CD8-positive, alpha-beta memory T cell (primary cell): Measurements from ENCODE around the gene ITPR3. TPM values are rescaled to one million over a fixed set of nuclear protein-coding genes. Genes with fewer than 3 reads are reported as not detected.

Source experiments
- CTCF ChIA-PET: fragments of 350-600 bp; sonication (Branson Sonifier 250); formaldehyde crosslinking; loops from one replicate; lab custom pipeline; 2021; ENCODE audit warnings: antibody characterized with exemption; lab: Charles Lee
- POLR2A ChIA-PET: fragments of 350-600 bp; sonication (Branson Sonifier 250); formaldehyde crosslinking; loops from one replicate; lab custom pipeline; 2021; ENCODE audit warnings: antibody characterized with exemption; lab: Charles Lee
- DNase-seq, 5 donors: peaks; one replicate each; pipeline versions ENCODE4 v3.0.0 to v3.0.0-alpha.2; 2020 to 2022; ENCODE audit warnings: mixed read lengths in 1 of 5
- H3K27ac ChIP-seq: one replicate; pipeline ENCODE4 v1.7.0; 2013; ENCODE audit warnings: low read depth, mild to moderate bottlenecking, low read length, moderate library complexity
- H3K27me3 ChIP-seq: 2 replicates; pipeline ENCODE4 v1.7.0; 2013; ENCODE audit warnings: low read length, mild to moderate bottlenecking; ENCODE audit not compliant: insufficient read depth, poor library complexity, severe bottlenecking
- H3K36me3 ChIP-seq: 2 replicates; pipeline ENCODE4 v1.7.0; 2013; ENCODE audit warnings: mild to moderate bottlenecking, low read length, moderate library complexity; ENCODE audit not compliant: insufficient read depth
- H3K4me1 ChIP-seq: 2 replicates; pipeline ENCODE4 v1.7.0; 2013; ENCODE audit warnings: mild to moderate bottlenecking, low read length, moderate library complexity; ENCODE audit not compliant: insufficient read depth
- H3K4me3 ChIP-seq: 2 replicates; pipeline ENCODE4 v1.7.0; 2013; ENCODE audit warnings: mild to moderate bottlenecking, low read length
- H3K9me3 ChIP-seq: 2 replicates; pipeline ENCODE4 v1.7.0; 2013; ENCODE audit warnings: mild to moderate bottlenecking, low read length
- H3K27ac Mint-ChIP-seq, 8 donors: one replicate each; pipeline ENCODE4 v1.8.0; 2020 to 2021; ENCODE audit warnings: mixed read lengths in 8 of 8, mild to moderate bottlenecking in 6 of 8, inconsistent platforms in 3 of 8, moderate library complexity in 3 of 8
- H3K27me3 Mint-ChIP-seq, 2 donors: one replicate each; pipeline ENCODE4 v1.8.0; 2020 to 2021; ENCODE audit warnings: mixed read lengths in 2 of 2, mild to moderate bottlenecking in 1 of 2, moderate library complexity in 1 of 2
- H3K36me3 Mint-ChIP-seq, 3 donors: one replicate each; pipeline ENCODE4 v1.8.0; 2020 to 2021; ENCODE audit warnings: mixed read lengths in 3 of 3, inconsistent platforms in 1 of 3, mild to moderate bottlenecking in 1 of 3
- H3K4me1 Mint-ChIP-seq, 3 donors: one replicate each; pipeline ENCODE4 v1.8.0; 2020 to 2021; ENCODE audit warnings: mixed read lengths in 3 of 3, inconsistent platforms in 1 of 3, mild to moderate bottlenecking in 1 of 3
- H3K4me3 Mint-ChIP-seq, 7 donors: one replicate each; pipeline ENCODE4 v1.8.0; 2020 to 2021; ENCODE audit warnings: mixed read lengths in 7 of 7, mild to moderate bottlenecking in 6 of 7, moderate library complexity in 4 of 7, inconsistent platforms in 2 of 7
- H3K9me3 Mint-ChIP-seq, 5 donors: one replicate each; pipeline ENCODE4 v1.8.0; 2020 to 2022; ENCODE audit warnings: mixed read lengths in 5 of 5, mild to moderate bottlenecking in 3 of 5, moderate library complexity in 2 of 5, inconsistent platforms in 1 of 5
- polyA plus RNA-seq: library from polyadenylated mRNA; unstranded; fragments of 300-500 nt; fragmentation: Illumina TruSeq; gene quantifications from one replicate; pipeline ENCODE4 v1.2.3, GENCODE V29; 2021
- total RNA-seq, 2 experiments: library from RNA; stranded (reverse); gene quantifications; one replicate each; pipeline ENCODE4 v1.2.3, GENCODE V29; 2021

Gene ITPR3
- total and polyA plus RNA-seq, 3 experiments from 2014 or later, result 7.9 to 43.3 (median 42.0) TPM

DNA sequence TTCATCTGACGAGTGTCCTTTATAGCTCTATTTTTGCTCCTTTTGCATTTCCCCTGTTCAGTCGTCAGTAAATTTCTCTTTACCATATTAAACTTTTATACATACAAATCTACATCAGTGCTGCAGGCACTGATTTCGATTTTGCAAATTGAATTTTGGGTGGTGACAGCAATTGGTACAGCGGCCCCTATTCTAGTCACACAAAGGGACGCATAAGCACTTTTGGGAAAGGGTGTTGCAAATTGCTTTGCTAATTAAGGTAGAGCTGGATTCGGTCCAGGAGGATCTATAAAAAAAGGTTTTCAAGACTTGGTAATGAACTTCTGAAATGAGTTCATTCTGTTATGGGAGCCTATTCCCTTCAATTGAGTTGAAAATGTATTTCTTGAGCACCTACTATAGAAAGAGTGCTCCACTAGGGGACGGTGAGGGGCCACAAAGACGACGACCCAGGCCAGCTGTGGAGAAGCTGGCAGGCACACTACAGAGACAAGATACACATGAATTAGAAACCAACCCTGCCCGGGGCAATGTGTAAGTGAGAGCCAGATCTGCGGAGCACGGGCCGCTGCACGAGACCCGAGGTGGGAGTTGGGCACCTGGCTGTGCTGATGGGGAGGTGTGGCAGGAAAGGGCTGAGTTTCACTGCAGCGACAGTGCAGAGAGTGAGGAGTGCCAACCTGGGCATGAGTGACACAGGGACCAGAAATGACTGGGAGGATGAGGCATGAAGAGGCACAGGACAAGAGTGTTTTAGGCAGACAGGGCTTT lies 85.0 kb downstream of the ITPR3 start:
- peaks cover 13% of the 10 kb centered on the region for H3K4me1 ChIP-seq
- no peak overlapping the region for H3K4me3 ChIP-seq
- Mint-ChIP-seq H3K4me3 (peak overlapping the region in 1 of 7 donors; percentile 17), H3K27me3 (no peaks in the 10 kb centered on the region), H3K9me3 (no peaks in the 10 kb centered on the region), H3K4me1 (peaks cover 27 to 35% (median 30%) of the 10 kb centered on the region in 3 donors), H3K27ac (peak overlapping the region in 1 of 8 donors; percentile 64), H3K36me3 (peaks cover 0 to 44% (median 4%) of the 10 kb centered on the region in 3 donors)
- no peaks in the 10 kb centered on the region for H3K27me3 ChIP-seq
- H3K36me3 ChIP-seq, result peaks cover 3% of the 10 kb centered on the region
- CTCF ChIA-PET, result interaction anchor here (1.3 kb wide), 1 partner anchor 116 kb away, joined by 3 read pairs; no protein-coding TSS in a partner anchor
- H3K9me3 ChIP-seq, result no peaks in the 10 kb centered on the region
- H3K27ac ChIP-seq, result no peak overlapping the region
- no peak for DNase-seq
- POLR2A ChIA-PET, result no interaction called here

DNA sequence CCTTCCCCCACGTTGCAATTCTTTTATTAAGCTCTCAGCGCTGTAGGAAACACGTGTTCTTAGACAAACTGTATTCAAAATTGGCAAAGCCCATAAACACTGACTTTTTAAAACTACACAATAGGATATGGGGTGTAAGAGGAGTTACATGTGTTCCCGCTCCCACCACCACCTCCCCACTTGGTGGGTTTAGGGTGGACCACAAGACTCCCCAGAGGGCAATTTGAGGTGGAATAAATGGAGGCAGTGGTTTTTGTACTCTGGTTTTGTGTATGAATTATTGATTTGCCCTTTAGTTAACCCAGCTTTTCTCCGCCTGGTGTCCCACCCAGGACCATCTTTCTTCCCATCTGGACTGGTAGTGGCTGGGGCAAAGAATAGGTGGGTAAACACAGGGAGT lies 86.6 kb downstream of the ITPR3 start:
- Mint-ChIP-seq H3K27ac (peak overlapping the region in 3 of 8 donors; percentile 40 to 68 (median 47)), H3K9me3 (no peaks in the 10 kb centered on the region), H3K4me3 (peak overlapping the region in 1 of 7 donors; percentile 15), H3K27me3 (peaks cover 0 to 2% of the 10 kb centered on the region in 2 donors), H3K36me3 (peaks cover 0 to 40% (median 6%) of the 10 kb centered on the region in 3 donors), H3K4me1 (peaks cover 33 to 44% (median 39%) of the 10 kb centered on the region in 3 donors)
- DNase-seq, result no peak
- Histone ChIP-seq H3K36me3 (peaks cover 3% of the 10 kb centered on the region), H3K4me3 (no peak overlapping the region), H3K27me3 (no peaks in the 10 kb centered on the region), H3K4me1 (peaks cover 18% of the 10 kb centered on the region), H3K9me3 (no peaks in the 10 kb centered on the region), H3K27ac (no peak overlapping the region)
- ChIA-PET CTCF (no interaction called here), POLR2A (no interaction called here)

DNA sequence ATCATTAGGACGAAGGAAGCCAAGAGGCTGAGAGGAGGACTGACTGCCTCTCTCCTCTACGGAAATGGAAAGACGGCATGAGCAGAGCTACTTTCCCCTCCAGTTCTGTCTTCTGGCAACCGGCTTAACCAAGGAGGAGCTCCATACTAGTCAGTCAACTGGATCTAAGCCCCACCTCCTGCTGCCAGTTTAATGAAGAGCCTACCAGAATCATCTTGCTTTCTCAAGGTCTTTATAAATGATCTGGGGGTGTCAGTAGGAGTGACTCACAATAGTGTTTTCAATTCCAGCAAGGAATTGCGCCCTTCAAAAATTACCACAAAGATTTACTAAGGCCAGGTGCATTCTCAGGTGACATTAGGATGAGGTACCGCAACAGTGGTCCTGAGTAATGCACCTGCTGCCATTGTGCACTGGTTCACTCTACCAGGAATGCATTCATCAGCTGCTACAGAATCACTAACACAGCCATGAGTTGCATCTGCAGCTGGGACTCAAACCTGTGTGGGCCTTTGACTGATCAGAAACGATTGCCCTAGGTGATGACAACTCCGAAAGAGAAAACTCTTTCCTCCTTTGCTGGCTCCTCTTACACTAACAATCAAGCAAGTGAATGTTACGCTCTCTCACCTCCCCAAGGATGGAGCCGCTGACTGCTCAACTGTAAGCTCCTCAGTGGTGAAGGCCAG lies 87.5 kb downstream of the ITPR3 start:
- Histone ChIP-seq H3K4me1 (peaks cover 18% of the 10 kb centered on the region), H3K4me3 (no peak overlapping the region), H3K27me3 (no peaks in the 10 kb centered on the region), H3K27ac (no peak overlapping the region), H3K36me3 (peaks cover 3% of the 10 kb centered on the region), H3K9me3 (no peaks in the 10 kb centered on the region)
- ChIA-PET POLR2A (no interaction called here), CTCF (interaction anchor here (1.3 kb wide), 1 partner anchor 35 kb away, joined by 6 read pairs; no protein-coding TSS in a partner anchor)
- no peak for DNase-seq
- Mint-ChIP-seq H3K27ac (peak overlapping the region in 2 of 8 donors; percentile 3 to 77), H3K36me3 (peaks cover 0 to 36% (median 6%) of the 10 kb centered on the region in 3 donors), H3K9me3 (no peaks in the 10 kb centered on the region), H3K4me1 (peaks cover 31 to 44% (median 39%) of the 10 kb centered on the region in 3 donors), H3K4me3 (peak overlapping the region in 2 of 7 donors; percentile 3 to 9), H3K27me3 (peaks cover 0 to 2% of the 10 kb centered on the region in 2 donors)

DNA sequence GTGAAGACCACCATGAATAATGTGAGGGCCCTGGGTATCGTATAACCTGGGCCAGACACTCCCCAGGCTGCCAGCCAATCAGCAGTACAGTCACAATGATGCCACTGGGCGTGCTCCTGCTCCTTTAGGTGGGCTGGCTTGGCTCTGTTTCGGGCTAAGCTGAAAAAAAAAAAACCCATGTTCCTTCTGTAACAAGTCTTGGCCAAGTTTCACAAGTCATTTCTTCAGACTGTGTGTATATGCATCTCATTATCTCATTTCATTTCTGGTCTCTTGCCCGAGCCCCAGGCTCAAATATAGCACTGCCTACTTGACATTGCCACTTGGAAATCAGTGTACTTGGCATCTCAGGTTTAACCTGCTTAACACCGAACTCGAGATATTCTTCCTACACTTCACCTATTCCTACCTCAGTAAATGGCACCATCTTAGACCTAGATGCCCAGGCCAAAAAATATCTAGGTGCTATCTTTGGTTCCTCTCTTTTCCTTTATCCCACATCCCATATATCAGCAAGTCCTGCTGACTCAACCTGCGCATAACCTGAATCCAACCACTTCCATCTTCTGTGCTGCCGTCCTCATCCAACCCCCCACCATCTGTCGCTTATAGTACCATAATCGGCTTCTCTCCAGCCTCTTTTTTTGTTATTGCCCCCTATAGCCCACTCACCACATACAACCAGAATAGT lies 88.6 kb downstream of the ITPR3 start:
- no peak overlapping the region for H3K4me3 ChIP-seq
- peak overlapping the region in 6 of 8 donors; percentile 1 to 99 (median 66) for H3K27ac Mint-ChIP-seq

GRCh38 chr6:33710296-33711121 lies 89.4 kb downstream of the ITPR3 start:
- ChIA-PET POLR2A (interaction anchor here (0.6 to 2.1 kb wide), 6 partner anchors 13 to 527 kb away, joined by 3 to 8 read pairs (median 4); partner anchors contain the start of genes BAK1, HMGA1 and ITPR3), CTCF (interaction anchor here (0.6 to 2.3 kb wide), 12 partner anchors 9 to 445 kb away, joined by 3 to 20 read pairs (median 4); no protein-coding TSS in a partner anchor)
- peaks cover 28 to 44% (median 39%) of the 10 kb centered on the region in 3 donors for H3K4me1 Mint-ChIP-seq
- H3K36me3 Mint-ChIP-seq, result peaks cover 0 to 32% (median 6%) of the 10 kb centered on the region in 3 donors
- Histone ChIP-seq H3K4me1 (peaks cover 18% of the 10 kb centered on the region), H3K27ac (peak overlapping the region; percentile 91), H3K27me3 (no peaks in the 10 kb centered on the region), H3K4me3 (peak overlapping the region; percentile 98), H3K36me3 (peaks cover 3% of the 10 kb centered on the region), H3K9me3 (no peaks in the 10 kb centered on the region)
- no peak for DNase-seq
- H3K9me3 Mint-ChIP-seq, result no peaks in the 10 kb centered on the region
- peak overlapping the region; percentile 98 to 100 (median 99) for H3K4me3 Mint-ChIP-seq
- H3K27ac Mint-ChIP-seq, result peak overlapping the region in 7 of 8 donors; percentile 96 to 99 (median 98)
- peaks cover 0 to 2% of the 10 kb centered on the region in 2 donors for H3K27me3 Mint-ChIP-seq

More for the DNA sequence above, 88.6 kb downstream of the ITPR3 start:
- H3K4me1 Mint-ChIP-seq, result peaks cover 28 to 44% (median 39%) of the 10 kb centered on the region in 3 donors
- no peaks in the 10 kb centered on the region for H3K9me3 ChIP-seq
- H3K27me3 Mint-ChIP-seq, result peaks cover 0 to 2% of the 10 kb centered on the region in 2 donors
- H3K36me3 Mint-ChIP-seq, result peaks cover 0 to 32% (median 6%) of the 10 kb centered on the region in 3 donors
- peaks cover 3% of the 10 kb centered on the region for H3K36me3 ChIP-seq
- DNase-seq, result no peak
- H3K27ac ChIP-seq, result no peak overlapping the region
- H3K9me3 Mint-ChIP-seq, result no peaks in the 10 kb centered on the region
- peaks cover 18% of the 10 kb centered on the region for H3K4me1 ChIP-seq
- peak overlapping the region in 5 of 7 donors; percentile 28 to 100 (median 98) for H3K4me3 Mint-ChIP-seq
- ChIA-PET CTCF (interaction anchor here (1.3 kb wide), 1 partner anchor 34 kb away, joined by 6 read pairs; no protein-coding TSS in a partner anchor), POLR2A (no interaction called here)
- H3K27me3 ChIP-seq, result no peaks in the 10 kb centered on the region

DNA sequence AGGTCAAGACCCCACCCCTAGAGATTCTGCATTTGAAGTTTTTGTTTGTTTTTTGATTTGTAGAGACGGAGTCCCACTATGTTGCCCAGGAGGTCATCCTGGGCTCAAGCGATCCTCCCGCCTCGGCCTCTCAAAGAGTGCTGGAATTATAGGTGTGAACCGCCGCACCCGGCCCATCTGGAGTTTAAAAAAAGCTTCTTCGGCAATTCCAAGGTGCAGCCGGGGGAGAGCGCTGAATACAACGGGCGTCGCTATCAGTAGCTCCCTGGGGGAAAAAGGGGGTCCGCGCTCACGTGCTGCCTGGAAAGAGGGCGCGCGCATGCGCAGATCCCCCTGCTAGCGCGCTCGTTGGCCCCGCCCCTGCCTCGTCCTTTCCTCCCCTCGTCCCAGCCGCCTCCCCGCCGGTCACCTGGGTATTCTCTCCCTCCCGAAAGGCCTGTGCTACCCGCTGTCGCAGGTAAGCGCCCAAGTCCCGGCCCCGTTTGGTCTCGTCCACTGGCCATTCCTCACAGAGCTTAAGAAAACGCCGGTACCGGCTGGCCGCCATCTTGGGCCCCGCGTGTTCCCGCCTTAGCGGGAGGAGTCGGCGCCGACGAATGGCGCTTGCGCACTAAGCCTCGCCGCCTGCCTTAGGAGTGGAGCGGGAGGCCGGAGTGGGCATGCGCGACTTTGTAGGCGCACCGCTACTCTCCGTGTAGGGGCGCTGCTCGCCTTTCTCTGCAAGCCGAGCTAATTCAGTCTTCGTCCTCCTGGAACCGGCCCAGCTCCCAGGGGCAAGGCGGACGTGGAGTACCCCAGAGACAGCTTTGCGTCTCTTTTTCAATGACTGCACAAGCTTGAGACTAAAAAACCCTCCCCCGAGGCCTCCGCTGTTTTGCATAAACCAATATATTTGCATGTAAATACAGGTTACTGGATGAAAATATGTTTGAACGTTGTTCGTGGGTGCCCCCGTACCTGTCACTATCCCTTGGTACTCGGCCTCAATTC lies 90.3 kb downstream of the ITPR3 start, which contains the start of gene UQCC2:
UQCC2 (minus strand) TSS at position 561 of the 990 bp plus-strand sequence; CDS start at position 547, 14 bp downstream.
- H3K36me3 Mint-ChIP-seq, result peaks cover 0 to 28% (median 6%) of the 10 kb centered on the region in 3 donors
- peak within 1 kb of the TSS; percentile 96 to 99 (median 98) for H3K27ac Mint-ChIP-seq
- H3K4me3 Mint-ChIP-seq, result peak within 1 kb of the TSS; percentile 98 to 100 (median 99)
- peaks cover 0 to 2% of the 10 kb centered on the region in 2 donors for H3K27me3 Mint-ChIP-seq
- ChIA-PET CTCF (interaction anchor here (0.9 to 2.3 kb wide), 19 partner anchors 9 to 444 kb away, joined by 3 to 20 read pairs (median 4); no protein-coding TSS in a partner anchor), POLR2A (interaction anchor here (0.6 to 2.1 kb wide), 9 partner anchors 14 to 526 kb away, joined by 3 to 8 read pairs (median 4); partner anchors contain the start of genes BAK1, HMGA1 and ITPR3)
- Histone ChIP-seq H3K27ac (peak within 1 kb of the TSS; percentile 91), H3K4me3 (peak within 1 kb of the TSS; percentile 98), H3K4me1 (peaks cover 18% of the 10 kb centered on the region), H3K9me3 (no peaks in the 10 kb centered on the region), H3K36me3 (peaks cover 3% of the 10 kb centered on the region), H3K27me3 (no peaks in the 10 kb centered on the region)
- H3K9me3 Mint-ChIP-seq, result no peaks in the 10 kb centered on the region
- peaks cover 26 to 39% (median 39%) of the 10 kb centered on the region in 3 donors for H3K4me1 Mint-ChIP-seq
- peak; percentile 96 to 99 (median 98) for DNase-seq
